Measurements from ENCODE around the gene SP5. TPM values are rescaled to one million over a fixed set of nuclear protein-coding genes. Genes with fewer than 3 reads are reported as not detected.

The SP5 gene
- total RNA-seq, 2 experiments from 2014 or later = not detected

DNA sequence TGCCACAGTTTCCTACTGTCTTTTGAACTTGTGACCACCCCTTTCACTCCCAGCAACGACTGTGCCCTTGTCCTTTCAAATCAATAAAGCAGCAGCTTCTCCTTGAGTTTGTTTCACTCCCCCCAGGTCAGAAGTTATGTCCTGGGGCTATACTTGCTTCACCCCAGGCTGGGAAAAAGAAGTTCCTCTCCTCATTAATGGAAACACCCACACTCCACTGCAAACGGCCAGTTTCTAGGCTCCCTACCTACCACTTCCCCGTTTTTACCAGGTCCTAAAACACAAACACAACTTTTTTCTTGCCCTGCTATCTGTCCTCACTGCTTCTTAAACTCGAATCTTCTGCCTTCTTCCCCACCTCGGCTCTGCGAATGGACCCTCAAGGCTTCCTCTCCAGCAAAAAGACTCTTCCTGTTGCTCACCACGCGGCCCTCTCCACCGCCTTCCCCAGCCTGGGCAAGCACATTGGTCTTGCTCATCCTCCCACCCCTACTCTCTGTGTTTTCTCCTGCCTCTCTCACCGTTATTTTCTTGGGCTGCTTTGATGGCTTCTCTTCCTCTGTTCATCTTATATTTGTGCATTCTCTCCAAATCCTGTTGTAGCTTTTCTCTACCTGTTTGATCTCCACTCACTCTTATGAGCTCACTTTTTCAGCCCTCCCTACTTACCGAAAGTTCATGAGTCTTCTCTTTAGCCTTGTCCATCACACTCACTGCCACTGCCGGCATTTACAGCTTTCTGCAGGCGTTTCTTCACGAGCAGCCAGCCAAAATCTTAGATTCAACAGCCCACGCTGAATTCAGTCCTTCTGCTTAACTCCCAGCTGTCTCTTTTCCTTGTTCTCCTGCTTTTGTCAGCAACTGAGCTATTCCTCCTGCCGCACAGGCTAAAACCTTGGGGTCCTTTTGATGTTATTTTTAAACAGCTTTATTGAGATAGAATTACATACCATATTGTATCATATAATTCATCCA is 7.0 kb upstream of the SP5 start:
- CTCF ChIA-PET = interaction anchor here (1.7 kb wide), 1 partner anchor 9 kb away, joined by 4 read pairs; no protein-coding TSS in a partner anchor
- POLR2A ChIA-PET = no interaction called here

DNA sequence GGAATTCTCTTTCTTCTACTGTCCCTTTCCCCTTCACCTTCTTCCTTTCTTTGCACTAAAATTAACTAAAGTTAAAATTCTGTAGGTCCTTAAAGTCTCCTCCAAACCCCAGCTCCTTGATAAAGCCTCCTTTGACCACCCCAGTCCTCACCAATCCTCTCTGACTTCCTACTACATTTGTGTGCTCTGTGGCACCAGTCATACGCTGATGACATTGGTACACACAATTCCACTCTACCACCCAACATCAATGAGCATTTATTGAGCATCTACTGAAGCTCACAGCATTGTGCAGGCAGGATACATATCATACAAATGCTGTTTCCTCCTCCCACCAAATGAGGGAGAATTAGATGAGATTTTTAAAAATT is 4.5 kb upstream of the SP5 start:
- ChIA-PET CTCF (no interaction called here), POLR2A (no interaction called here)

DNA sequence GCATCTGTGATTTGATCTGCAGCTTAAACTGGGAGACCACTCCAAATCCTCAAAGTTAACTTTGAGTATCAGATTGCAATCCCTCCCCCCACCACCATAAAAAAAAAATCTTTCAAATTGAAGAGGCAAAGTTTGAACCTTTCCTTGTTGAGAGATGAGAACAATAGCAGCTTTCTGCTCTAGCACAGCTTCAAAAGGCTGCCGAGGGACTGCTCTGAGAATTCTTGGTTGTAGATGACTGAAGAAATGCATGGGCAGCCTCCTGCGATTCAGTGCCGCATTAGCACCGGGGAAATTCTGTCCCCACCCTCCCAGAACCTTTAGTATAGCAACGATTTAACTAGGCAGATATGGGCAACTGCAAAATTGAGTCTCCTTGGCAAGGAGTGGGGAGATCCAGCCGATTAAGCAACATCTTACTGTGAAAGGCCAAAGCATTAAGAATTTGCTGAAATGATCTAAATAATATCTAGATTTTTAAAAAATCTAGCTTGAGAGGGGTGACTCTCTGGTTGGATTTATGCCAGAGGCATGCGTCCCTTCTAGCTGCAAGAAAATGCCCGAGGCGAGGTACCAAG is 3.9 kb upstream of the SP5 start:
- POLR2A ChIA-PET = no interaction called here
- CTCF ChIA-PET = interaction anchor here (0.7 to 1.9 kb wide), 3 partner anchors 58 to 104 kb away, joined by 3 to 4 read pairs (median 4); partner anchors contain the start of gene ERICH2

DNA sequence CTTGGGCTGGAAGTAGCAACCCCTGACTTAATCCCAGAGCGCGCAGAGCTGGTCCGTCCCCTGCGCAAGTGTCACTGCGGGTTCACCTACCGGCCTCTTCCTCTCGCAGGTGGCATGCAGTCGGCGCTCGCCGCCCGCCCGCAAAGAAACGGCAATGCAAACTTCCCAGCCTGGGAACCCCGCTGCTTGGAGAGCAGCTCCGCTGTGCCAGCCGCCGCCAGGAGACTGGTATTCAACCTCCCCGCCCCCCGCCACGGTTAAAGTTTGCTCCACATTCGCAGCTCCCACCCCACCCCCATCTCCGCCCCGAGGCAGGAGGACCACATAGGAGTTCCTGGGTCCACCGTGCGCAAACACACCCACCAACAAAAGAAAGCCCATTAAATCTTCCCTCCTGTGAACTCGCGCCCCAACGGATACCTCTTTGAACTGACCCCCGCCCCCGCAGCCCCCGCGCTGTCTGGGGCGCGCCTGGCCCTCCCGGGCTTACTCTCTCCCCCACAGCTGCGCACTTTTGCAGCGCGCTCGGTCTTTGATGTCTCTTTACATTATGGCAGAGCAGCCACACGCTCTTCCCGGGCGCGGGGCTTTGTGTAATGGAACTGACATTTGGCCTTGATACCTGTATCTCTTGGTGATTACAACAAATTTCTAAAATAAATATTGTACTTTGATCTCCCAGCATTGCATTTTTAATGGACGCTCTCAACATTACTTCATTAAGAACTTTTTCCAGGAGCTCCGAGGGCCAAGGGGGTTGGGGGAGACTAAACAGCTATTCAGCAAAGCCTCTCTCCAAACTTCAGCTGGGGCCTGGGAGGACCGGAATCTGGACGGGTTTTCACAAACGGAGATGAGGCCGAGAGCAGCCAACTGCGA is 3.1 kb upstream of the SP5 start:
- POLR2A ChIA-PET = no interaction called here

DNA sequence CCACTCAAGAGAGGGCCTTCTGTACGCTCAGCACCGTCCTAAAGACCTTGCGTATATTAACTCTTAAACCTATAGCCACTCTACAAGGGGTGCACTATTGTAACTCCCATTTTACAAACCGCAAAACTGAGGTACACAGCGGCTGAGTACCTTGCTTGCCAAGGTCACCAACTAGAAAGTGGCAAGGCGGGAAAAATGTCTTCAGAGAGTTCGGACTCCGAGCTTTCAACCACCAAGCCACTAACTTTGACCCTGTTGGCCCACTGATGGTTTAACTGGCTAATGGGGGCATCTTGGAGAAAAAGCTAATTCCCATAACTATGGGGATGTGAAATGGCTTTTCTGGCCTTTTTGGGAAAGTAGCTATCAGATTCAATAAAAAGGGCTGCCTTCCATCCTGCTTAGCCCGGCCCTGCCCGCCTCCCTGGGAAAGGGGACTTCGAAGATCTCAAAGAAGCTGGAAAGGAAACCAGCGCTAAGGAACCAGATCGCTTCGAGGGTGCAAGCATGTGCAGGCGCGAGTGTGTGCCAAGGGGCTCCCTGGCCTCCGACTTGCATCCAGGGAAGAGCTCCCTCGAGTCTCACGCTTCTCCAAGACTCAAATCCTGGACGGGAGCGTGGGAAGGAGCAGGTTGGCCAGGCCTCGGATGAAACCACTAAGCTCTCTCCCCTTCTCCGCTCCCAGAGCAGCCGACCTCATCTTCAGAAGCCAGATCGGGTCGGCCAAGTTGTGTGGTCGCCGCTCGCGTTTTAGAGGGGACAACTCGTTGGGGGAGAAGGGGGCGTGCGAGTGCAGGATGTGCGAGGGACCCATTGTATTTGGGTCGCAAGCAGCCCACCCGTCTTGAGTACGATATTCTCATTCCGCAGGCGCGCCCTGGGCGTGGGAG is 2.2 kb upstream of the SP5 start:
- ChIA-PET CTCF (interaction anchor here (1.2 to 1.9 kb wide), 3 partner anchors 57 to 352 kb away, joined by 4 read pairs; partner anchors contain the start of gene ERICH2), POLR2A (no interaction called here)

More for the DNA sequence above, 3.1 kb upstream of the SP5 start:
- CTCF ChIA-PET = interaction anchor here (0.7 to 1.9 kb wide), 4 partner anchors 58 to 351 kb away, joined by 3 to 4 read pairs (median 4); partner anchors contain the start of gene ERICH2

DNA sequence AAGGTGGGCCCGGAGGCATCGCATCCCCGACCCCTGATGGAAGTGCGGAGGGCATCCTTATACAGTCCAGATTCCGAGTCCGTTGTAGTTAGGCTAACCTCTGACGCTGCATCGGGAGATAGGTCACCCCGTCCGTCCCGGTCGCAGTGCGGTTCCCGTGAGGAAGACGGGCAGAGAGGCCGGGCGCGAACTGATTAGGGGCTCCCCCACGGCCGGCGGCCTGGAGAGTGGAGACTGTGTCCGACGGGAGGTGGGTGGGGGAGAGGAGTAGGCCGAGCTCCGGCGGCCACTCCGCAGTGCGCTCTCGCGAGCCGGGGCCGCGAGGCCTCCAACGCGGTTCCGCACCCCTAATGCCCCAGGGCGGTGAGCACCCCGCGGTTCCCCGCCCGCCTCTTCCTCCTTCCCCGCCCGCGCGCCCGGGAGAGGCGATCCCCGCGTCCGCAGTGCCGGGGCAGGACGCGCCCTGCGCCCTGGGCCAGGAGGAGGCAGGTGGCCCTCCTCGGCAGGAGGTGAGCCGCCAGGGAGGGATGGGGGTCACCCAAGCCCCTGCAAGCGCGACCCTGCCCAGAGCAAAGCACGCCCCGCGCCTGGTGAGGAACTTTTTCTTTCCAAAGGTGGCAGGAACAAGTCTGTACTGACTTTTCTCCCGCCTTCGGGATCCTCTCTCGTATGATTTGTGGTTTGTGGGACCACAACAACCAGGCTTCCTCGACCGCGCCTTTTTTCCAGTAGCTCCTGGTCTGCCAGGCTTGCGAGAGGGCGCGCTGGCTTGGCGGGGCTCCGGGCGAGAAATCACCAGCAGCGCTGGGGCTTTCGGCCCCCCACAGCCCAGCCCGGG is 1.4 kb upstream of the SP5 start:
- POLR2A ChIA-PET = no interaction called here
- CTCF ChIA-PET = no interaction called here

DNA sequence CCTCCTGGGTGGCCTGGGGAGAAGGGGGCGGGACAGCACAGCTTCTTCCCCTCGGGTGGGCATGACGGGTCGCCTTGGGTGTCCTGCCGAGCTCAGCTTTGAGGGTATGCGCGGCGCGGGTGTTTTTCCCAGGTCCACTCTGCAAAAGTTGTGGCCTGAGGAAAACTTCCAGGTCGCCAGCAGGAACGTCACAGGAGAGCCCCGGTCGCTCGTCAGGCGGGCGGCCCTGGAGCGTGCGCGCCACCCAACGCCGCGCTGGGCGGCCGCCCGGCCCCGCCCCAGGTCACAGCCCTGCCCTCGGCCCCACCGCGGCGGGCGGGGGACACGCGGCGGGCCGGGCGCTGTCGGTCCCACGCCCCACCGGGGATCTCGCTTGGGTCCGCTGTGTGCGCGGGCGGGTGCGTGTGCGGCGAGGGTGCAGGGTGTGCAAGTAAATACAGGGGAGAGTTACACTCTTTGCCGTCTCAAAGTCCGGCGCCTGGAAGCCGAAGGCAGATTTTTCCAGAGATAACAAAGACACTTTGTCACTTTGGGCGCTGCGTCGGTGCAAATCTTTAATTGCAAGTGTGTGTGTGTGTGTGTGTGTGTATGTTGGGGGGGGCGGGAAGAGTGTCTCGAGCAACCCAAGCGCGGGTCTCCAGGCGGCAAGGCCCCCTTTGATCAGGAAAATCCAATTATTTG is 616 bp upstream of the SP5 start:
- ChIA-PET POLR2A (no interaction called here), CTCF (interaction anchor here (1.1 kb wide), 1 partner anchor 108 kb away, joined by 3 read pairs; no protein-coding TSS in a partner anchor)

DNA sequence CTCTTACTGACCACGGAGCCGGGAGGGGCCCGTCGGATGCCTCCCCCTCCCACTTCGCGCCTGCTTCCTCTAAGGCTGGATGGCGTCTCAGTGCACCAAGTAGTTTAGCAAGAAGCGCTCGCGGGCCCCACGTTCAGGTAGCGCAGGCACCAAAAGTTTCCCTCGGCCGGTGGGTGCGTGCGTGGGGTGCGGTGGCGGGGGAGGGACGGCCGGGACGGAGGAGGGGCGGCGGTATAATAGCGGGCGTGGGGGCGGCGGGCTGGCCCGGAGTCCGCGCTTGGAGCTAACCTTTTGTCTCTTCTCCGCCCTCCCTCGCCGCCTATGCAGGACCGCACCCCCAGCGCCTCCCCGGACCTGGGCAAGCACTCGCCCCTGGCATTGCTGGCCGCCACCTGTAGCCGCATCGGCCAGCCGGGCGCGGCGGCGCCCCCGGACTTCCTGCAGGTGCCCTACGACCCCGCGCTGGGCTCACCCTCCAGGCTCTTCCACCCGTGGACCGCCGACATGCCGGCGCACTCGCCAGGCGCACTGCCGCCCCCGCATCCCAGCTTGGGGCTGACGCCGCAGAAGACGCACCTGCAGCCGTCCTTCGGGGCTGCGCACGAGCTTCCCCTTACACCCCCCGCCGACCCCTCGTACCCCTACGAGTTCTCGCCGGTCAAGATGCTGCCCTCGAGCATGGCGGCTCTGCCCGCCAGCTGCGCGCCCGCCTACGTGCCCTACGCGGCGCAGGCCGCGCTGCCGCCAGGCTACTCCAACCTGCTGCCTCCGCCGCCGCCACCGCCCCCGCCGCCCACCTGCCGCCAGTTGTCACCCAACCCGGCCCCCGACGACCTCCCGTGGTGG is 1.0 kb downstream of the SP5 start:
- ChIA-PET CTCF (interaction anchor here (0.9 to 1.3 kb wide), 3 partner anchors 45 to 106 kb away, joined by 3 read pairs; partner anchors contain the start of gene ERICH2), POLR2A (no interaction called here)

DNA sequence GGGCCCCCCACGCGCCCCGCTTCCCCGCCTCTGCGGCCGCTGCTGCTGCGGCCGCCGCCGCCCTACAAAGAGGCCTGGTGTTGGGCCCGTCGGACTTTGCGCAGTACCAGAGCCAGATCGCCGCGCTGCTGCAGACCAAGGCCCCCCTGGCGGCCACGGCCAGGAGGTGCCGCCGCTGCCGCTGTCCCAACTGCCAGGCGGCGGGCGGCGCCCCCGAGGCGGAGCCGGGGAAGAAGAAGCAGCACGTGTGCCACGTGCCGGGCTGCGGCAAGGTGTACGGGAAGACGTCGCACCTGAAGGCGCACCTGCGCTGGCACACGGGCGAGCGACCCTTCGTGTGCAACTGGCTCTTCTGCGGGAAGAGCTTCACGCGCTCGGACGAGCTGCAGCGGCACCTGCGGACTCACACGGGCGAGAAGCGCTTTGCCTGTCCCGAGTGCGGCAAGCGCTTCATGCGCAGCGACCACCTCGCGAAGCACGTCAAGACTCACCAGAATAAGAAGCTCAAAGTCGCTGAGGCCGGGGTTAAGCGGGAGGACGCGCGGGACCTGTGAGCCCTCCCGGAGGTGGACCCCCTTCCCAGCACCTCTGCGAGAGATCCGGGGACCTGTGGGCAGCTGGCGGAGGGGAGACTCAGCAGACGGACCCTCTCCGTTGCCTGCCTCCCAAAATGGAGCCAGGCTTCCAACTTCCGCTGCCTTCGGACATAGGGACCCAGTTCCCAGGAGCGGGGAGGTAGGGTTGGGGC is 1.9 kb downstream of the SP5 start:
- CTCF ChIA-PET = interaction anchor here (0.6 to 1.2 kb wide), 4 partner anchors 9 to 353 kb away, joined by 3 to 4 read pairs (median 3); partner anchors contain the start of gene GAD1
- POLR2A ChIA-PET = no interaction called here

DNA sequence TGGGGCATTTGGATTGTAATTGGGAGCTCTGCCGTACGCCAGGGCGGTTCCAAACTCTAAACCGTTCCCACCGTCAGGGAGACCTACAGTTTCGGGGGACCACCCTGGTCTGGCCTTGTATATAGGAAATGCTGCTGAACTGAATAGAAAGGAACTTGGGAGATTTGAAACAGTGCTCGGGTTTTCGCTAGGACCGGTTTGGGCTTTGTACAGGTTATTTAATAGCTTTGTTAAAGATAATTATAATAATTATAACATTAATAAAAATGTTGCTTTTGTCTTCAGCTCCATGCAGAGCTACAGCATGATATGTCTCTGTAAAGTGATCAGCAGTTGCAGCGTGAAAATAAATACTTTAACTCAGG is 2.4 kb downstream of the SP5 start:
- ChIA-PET CTCF (interaction anchor here (0.8 to 1.2 kb wide), 3 partner anchors 9 to 353 kb away, joined by 3 to 4 read pairs (median 3); partner anchors contain the start of gene GAD1), POLR2A (no interaction called here)

DNA sequence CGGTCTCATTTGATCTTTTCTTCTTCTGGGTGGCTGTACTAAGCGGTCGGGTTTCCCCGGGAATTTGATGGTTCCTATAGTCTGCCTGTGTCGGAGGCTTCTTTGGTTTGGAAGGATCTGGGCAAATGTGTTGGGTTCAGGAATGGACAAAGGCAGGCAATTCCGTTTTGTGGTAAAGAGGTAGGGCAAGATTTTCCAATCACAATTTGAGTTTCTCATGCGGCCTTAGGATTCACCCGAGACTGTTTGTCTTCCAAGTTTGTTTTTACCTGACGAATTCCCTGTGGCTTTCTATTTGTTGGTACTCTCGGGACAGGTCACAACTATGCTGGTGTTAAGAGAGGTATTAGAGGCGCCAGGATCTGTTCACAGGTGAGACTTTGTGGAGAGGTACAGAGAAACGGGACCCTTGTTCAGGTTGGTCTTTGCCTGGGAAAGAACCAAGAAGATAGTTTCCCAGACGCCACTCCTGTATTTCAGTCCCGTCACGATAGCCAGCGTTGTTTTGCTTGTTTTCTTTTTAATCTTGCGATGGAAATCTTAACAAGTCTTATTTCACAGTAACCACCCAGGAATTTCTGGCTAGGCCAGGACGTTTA is 3.0 kb downstream of the SP5 start:
- CTCF ChIA-PET = interaction anchor here (0.8 to 1.2 kb wide), 3 partner anchors 10 to 354 kb away, joined by 3 to 4 read pairs (median 3); partner anchors contain the start of gene GAD1

DNA sequence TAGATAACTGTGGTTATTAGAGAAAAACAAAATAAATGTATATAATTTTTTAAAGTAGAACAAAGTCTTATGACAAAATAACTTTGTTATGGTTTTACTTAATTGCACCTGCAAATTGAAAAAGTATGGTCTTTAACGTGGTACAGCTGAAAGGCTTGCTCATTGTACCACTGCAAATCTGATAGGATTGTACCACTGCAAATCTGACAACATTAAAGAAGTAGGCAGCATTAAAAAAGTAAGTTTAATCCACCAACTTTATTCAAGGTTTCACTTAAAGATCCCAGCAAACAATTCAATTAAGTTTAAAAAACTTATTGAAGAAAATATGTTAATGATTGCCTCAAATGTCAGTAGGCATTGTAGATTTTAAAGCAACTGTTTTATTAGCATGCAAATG is 4.7 kb downstream of the SP5 start:
- CTCF ChIA-PET = no interaction called here
- POLR2A ChIA-PET = no interaction called here

More for the DNA sequence above, 3.0 kb downstream of the SP5 start:
- POLR2A ChIA-PET = no interaction called here

DNA sequence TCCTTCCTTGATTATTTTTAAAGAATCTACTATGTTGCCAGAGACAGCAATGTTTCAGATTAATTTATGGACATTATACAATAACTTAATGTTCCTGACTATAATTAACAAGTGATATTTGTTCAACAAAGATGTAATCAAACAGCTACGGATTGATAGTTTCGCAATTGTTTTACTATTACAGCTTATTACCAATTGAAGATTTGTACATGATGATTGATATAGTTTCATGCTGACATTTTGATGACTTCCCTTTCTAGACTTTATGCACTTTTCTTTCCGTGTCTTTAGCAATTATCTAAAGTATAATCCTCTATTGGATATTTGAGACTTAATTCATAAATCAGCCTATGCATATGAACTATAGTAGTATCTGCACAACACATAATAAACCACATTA is 6.5 kb downstream of the SP5 start:
- POLR2A ChIA-PET = no interaction called here
- CTCF ChIA-PET = no interaction called here

DNA sequence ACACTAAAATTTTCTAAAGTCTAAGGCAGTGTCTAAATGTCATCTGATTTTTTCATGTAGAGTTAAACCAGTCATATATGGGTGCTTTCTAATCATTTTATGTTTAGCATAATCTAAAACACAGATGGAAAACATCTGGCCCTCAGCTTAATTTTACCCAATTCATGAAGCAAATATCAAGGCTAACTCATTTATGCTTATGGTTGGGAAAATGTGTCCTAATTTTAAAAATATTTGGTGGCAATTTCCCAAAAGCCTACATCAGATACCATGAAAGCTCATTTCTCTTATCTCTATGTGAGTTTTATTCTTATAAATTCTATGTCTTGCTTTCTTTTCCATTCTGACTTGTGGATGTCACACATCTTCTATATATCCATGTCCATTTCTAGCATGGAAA is 7.2 kb downstream of the SP5 start:
- CTCF ChIA-PET = no interaction called here

DNA sequence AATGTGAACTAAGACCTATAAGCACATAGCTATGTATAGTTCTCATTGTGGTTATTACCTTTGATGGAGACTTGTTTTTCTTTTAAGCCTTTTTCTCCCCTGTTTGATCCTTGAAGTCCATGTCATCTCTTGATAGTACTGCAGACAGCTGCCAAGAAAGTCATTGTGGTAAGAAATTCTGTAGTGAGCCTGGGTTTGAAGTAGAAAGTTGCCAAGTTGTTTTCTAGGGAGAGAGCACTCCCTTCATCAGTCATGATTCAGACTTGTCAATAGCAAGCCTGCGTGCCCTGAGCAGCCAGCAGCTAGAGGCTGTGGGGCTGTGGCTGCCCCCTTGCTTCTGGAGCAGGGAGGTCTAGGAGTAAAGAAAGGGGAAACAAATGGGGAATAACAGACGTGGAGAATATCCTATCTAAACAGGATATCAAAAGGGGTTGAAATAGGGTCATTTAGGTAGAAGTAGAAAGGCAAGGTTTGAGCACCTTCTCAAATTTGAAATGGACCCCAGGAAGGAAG is 8.4 kb downstream of the SP5 start:
- POLR2A ChIA-PET = no interaction called here
- CTCF ChIA-PET = no interaction called here

More for the DNA sequence above, 7.2 kb downstream of the SP5 start:
- POLR2A ChIA-PET = no interaction called here

All from activated CD8-positive, alpha-beta memory T cell treated with anti-CD3 and anti-CD28 coated beads for 36 hours (primary cell).